HG02885 (cell line): ENCODE data around the gene WASF3.

Experiments used
- ATAC-seq: cut with Tn5 transposase; IDR thresholded peaks from one replicate; pipeline ENCODE4 v1.9.1; 2021; ENCODE audit warnings: mild to moderate bottlenecking; ENCODE audit not compliant: unreplicated experiment, poor library complexity

WASF3 gene

GRCh38 chr13:26557393-26558073 is at the start of gene WASF3:
Gene WASF3 (plus strand): TSS chr13:26557683. CDS start chr13:26642271, 84,588 bp downstream.
- peak; percentile 95 for ATAC-seq

GRCh38 chr13:26508885-26509284 is 48.6 kb upstream of the WASF3 start:
- no peak for ATAC-seq

- ATAC-seq: no peak
These were observed 48.0 kb upstream of the WASF3 start for GRCh38 chr13:26509491-26509890.

- no peak for ATAC-seq
These were observed 43.6 kb upstream of the WASF3 start for GRCh38 chr13:26513931-26514330.

- ATAC-seq: no peak
These were observed 41.8 kb upstream of the WASF3 start for GRCh38 chr13:26515721-26516120.

GRCh38 chr13:26517936-26518335 is 39.5 kb upstream of the WASF3 start:
- ATAC-seq: no peak

GRCh38 chr13:26518451-26518959 is 39.0 kb upstream of the WASF3 start:
- no peak for ATAC-seq

- no peak for ATAC-seq
These were observed 34.9 kb upstream of the WASF3 start for GRCh38 chr13:26522571-26522970.

- ATAC-seq: no peak
These were observed 34.5 kb upstream of the WASF3 start for GRCh38 chr13:26523007-26523406.

GRCh38 chr13:26525528-26525927 is 32.0 kb upstream of the WASF3 start:
- no peak for ATAC-seq

- no peak for ATAC-seq
These were observed 30.7 kb upstream of the WASF3 start for GRCh38 chr13:26526702-26527216.

- ATAC-seq: no peak
These were observed 29.0 kb upstream of the WASF3 start for GRCh38 chr13:26528527-26528926.

- ATAC-seq: no peak
These were observed 28.0 kb upstream of the WASF3 start for GRCh38 chr13:26529441-26529840.

- ATAC-seq: no peak
These were observed 25.7 kb upstream of the WASF3 start for GRCh38 chr13:26531742-26532141.

GRCh38 chr13:26534036-26534726 is 23.3 kb upstream of the WASF3 start:
- ATAC-seq: no peak

- ATAC-seq: no peak
These were observed 18.8 kb upstream of the WASF3 start for GRCh38 chr13:26538363-26539317.

- ATAC-seq: no peak
These were observed 17.7 kb upstream of the WASF3 start for GRCh38 chr13:26539738-26540292.

- no peak for ATAC-seq
These were observed 17.1 kb upstream of the WASF3 start for GRCh38 chr13:26540334-26540733.

- ATAC-seq: no peak
These were observed 16.4 kb upstream of the WASF3 start for GRCh38 chr13:26541041-26541440.
